Measurements from ENCODE around the gene ELL. TPM values are rescaled to one million over a fixed set of nuclear protein-coding genes. Genes with fewer than 3 reads are reported as not detected.

The ELL gene
- total RNA-seq, 1 experiment from 2014 or later: 17.0 TPM

DNA sequence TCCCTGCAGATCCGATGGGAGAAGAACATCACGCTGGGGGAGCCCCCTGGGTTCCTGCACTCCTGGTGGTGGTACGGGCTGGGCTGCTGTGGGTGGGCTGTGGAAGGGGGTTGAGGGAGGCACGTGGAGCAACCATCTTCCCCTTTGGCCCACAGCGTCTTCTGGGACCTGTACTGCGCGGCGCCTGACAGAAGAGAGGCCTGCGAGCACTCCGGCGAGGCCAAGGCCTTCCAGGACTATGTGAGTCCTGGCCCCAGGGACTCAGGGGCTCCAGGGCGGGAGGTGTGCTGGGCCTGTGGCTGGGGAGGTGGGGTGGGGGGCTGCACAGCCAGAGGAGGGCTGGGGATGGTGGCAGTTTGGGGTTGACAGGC is 94.1 kb downstream of the ELL start:
- H3K4me1 Mint-ChIP-seq: peaks cover 38 to 43% of the 10 kb centered on the region in 2 experiments

More for the DNA sequence above, 94.1 kb downstream of the ELL start:
- peaks cover 4% of the 10 kb centered on the region; the same call in 1 of the 2 replicates for H3K4me1 ChIP-seq (ENCODE audit: insufficient read depth, low read length)
- H4K5ac ChIP-seq (ENCODE audit: insufficient read length, low read depth, low read length): no peak overlapping the region
- H2BK15ac ChIP-seq (ENCODE audit: low read depth, low read length): no peak overlapping the region
- H3K79me1 ChIP-seq (ENCODE audit: insufficient read depth, low read depth, low read length, poor library complexity, severe bottlenecking): no peaks in the 10 kb centered on the region
- H2BK20ac ChIP-seq (ENCODE audit: low read depth, low read length, poor library complexity, severe bottlenecking): no peak overlapping the region
- H3K27me3 Mint-ChIP-seq (ENCODE audit: low read depth): peaks cover 5% of the 10 kb centered on the region; the same call in 1 of the 2 replicates
- no peak overlapping the region for H4K91ac ChIP-seq (ENCODE audit: insufficient read length, low read depth, low read length)
- no CpG with 5 or more reads among the region's 12 CpGs for WGBS (ENCODE audit: extremely low coverage, insufficient read length, low lambda C conversion rate)
- H3K27ac Mint-ChIP-seq: no peak overlapping the region
- no peaks in the 10 kb centered on the region for H3K23me2 ChIP-seq (ENCODE audit: insufficient read length, low read depth, low read length, poor library complexity, severe bottlenecking)
- H3K27me3 ChIP-seq (ENCODE audit: insufficient read depth, low read length): no peaks in the 10 kb centered on the region
- H3T11ph ChIP-seq (ENCODE audit: low read length): no peak overlapping the region
- H2BK5ac ChIP-seq (ENCODE audit: insufficient read length, low read length): no peak overlapping the region
- H3K4me3 Mint-ChIP-seq: no peak overlapping the region
- H2BK120ac ChIP-seq (ENCODE audit: low read depth, low read length, poor library complexity, severe bottlenecking): no peak overlapping the region
- H3K4me2 ChIP-seq (ENCODE audit: insufficient read depth, insufficient read length, low read length): no peak overlapping the region
- H3K9me3 Mint-ChIP-seq: no peaks in the 10 kb centered on the region
- no peak overlapping the region for H4K8ac ChIP-seq (replicated peaks; ENCODE audit: insufficient read length, low read depth, low read length)
- H3K56ac ChIP-seq (ENCODE audit: insufficient read length, low read depth, low read length): no peak overlapping the region
- H3K4ac ChIP-seq (ENCODE audit: low read depth, low read length): no peak overlapping the region
- H2AFZ ChIP-seq (ENCODE audit: low read length): no peak overlapping the region
- H3K9me3 ChIP-seq (ENCODE audit: control insufficient read depth, low read depth, low read length): no peaks in the 10 kb centered on the region
- H3K14ac ChIP-seq (ENCODE audit: insufficient read depth, low read length): no peak overlapping the region
- H3K9ac ChIP-seq (ENCODE audit: extremely low read depth, insufficient read length, low read length): no peak overlapping the region
- H3K79me2 ChIP-seq (ENCODE audit: insufficient read depth, low read length): no peaks in the 10 kb centered on the region
- H3K27ac ChIP-seq (ENCODE audit: insufficient read length, low read depth, low read length): no peak overlapping the region
- H2AK5ac ChIP-seq (ENCODE audit: insufficient read length, low read length): no peak overlapping the region
- no peak overlapping the region for H3K23ac ChIP-seq (ENCODE audit: insufficient read length, low read depth, low read length)
- 0 out of 7 replicates have a peak, but pooled peaks cover 0 to 3% (median 0%) of the 10 kb centered on the region in 3 experiments for H3K36me3 Mint-ChIP-seq (ENCODE audit: insufficient read depth in 1 of 3, low read depth in 3 of 3)
- DNase-seq: no peak
- no peak for TF ChIP-seq CTCF (conservative IDR thresholded peaks at IDR 0.05)
- H4K20me1 ChIP-seq (ENCODE audit: control insufficient read depth, insufficient read depth, insufficient read length): no peaks in the 10 kb centered on the region
- no peak overlapping the region for H3K18ac ChIP-seq (ENCODE audit: insufficient read length, low read depth, low read length)
- no peak overlapping the region for H2BK12ac ChIP-seq (ENCODE audit: insufficient read length, low read depth, low read length)
